Stomach smooth muscle (tissue), 2 donors: ENCODE measurements around the gene DDX51.

Experiments
- H3K27ac ChIP-seq: one replicate; pipeline ENCODE4 v1.7.0; 2013; ENCODE audit warnings: mild to moderate bottlenecking, low read length, inconsistent platforms
- H3K27me3 ChIP-seq, 2 donors: one replicate each; pipeline ENCODE4 v1.7.0; 2013; ENCODE audit warnings: low read length in 2 of 2; ENCODE audit not compliant: insufficient read depth in 2 of 2, control insufficient read depth in 1 of 2
- H3K36me3 ChIP-seq, 2 donors: one replicate each; pipeline ENCODE4 v1.7.0; 2013; ENCODE audit warnings: low read length in 2 of 2; ENCODE audit not compliant: control insufficient read depth in 2 of 2, insufficient read depth in 2 of 2
- H3K4me1 ChIP-seq: one replicate; pipeline ENCODE4 v1.7.0; 2013; ENCODE audit warnings: low read length; ENCODE audit not compliant: control insufficient read depth, insufficient read depth
- H3K4me3 ChIP-seq, 2 donors: one replicate each; pipeline ENCODE4 v1.7.0; 2013; ENCODE audit warnings: low read length in 2 of 2
- H3K9ac ChIP-seq, 2 donors: one replicate each; pipeline ENCODE4 v1.7.0; 2013; ENCODE audit warnings: low read length in 2 of 2, mild to moderate bottlenecking in 1 of 2
- H3K9me3 ChIP-seq, 2 donors: one replicate each; pipeline ENCODE4 v1.7.0; 2013; ENCODE audit warnings: low read length in 2 of 2; ENCODE audit not compliant: control insufficient read depth in 2 of 2
- donor health status: healthy.
- donor health status: Pancreatic carcinoma.

Gene DDX51

DNA sequence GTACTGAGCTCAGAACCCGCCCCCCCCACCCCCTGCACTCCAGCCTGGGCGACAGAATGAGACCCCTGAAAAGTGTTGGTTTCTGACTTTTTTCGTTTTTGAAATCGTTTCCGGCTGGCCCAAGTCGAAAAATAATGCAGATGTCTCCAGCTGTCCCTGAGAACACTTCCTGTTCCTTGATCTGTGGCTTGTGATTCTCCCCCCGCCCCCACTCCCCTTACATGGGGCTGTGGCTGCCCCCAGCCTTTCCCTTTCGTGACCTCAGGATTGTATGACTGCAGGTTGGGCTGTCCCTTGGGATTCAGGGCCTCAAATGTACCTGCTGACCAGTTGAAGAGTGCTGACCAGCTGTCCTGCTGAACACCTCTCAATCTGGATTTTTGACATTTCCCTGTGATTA lies 34.2 kb upstream of the DDX51 start:
- Histone ChIP-seq H3K27ac (no peak overlapping the region), H3K36me3 (no peaks in the 10 kb centered on the region), H3K4me1 (peaks cover 5% of the 10 kb centered on the region), H3K27me3 (peaks cover 22 to 25% of the 10 kb centered on the region in 2 donors), H3K4me3 (no peak overlapping the region), H3K9me3 (no peaks in the 10 kb centered on the region), H3K9ac (no peak overlapping the region)

DNA sequence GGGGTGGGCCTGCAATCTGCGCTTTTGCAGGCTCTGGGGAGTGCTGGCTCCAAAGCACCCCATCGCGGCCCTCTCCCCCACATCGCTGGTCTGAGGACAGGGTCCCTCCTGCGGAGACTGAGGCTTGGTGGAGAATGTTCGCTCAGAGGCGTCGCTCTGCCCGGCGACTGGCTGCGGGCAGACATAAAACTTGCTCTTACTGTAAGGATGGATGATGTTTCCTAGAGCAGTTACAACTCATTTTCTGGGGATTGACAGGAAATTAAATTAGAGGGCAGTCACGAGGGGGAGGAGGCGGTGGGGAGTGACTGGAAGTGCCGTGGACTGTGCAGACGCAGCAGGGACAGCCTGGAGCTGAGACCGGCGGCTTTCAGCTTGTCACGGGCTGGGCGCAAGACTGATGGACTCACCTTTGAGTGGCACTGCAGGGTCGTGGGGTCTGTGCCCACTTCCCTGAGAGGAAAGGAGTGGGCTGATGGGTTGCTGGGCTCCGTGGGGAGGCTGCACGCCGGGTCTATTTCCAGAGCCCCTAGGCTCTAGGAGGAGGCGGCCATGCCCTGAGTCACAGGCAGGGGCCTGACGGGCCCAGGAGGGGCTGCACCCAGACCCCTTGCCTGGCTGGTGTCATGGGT lies 32.9 kb upstream of the DDX51 start:
- no peaks in the 10 kb centered on the region for H3K36me3 ChIP-seq
- H3K27me3 ChIP-seq = peaks cover 24 to 33% of the 10 kb centered on the region in 2 donors
- H3K4me3 ChIP-seq = no peak overlapping the region
- H3K4me1 ChIP-seq = peaks cover 5% of the 10 kb centered on the region
- no peak overlapping the region for H3K9ac ChIP-seq
- H3K9me3 ChIP-seq = no peaks in the 10 kb centered on the region
- H3K27ac ChIP-seq = no peak overlapping the region

DNA sequence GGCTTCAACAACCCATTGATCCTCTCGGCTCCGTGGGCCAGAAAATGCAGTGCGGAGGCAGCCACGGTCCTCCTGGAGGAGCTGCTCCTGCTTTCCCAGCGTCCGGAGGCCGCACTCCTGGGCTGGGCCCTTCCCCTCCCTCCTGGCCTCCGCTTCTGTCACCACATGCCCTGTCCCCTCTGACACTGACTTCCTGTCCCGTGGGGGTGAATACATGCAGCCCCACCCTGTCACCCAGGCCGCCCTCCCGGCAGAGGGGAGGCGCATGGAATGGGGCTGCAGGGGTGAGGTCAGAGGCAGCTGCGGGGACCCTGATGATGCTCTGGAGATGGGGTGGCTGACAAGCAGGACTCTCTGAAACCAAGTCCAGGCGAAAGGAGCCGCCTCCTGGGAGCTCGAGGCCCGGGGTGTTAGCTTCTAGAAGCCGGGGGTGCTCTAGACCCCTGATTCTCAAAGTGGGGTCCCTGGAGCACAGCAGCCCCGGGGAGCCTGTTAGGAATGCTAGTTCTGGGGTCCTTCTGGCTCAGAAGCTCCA lies 32.3 kb upstream of the DDX51 start:
- no peak overlapping the region for H3K27ac ChIP-seq
- no peak overlapping the region for H3K4me3 ChIP-seq
- no peak overlapping the region for H3K9ac ChIP-seq
- H3K4me1 ChIP-seq = peaks cover 5% of the 10 kb centered on the region
- H3K27me3 ChIP-seq = peaks cover 29 to 39% of the 10 kb centered on the region in 2 donors
- no peaks in the 10 kb centered on the region for H3K9me3 ChIP-seq
- no peaks in the 10 kb centered on the region for H3K36me3 ChIP-seq

DNA sequence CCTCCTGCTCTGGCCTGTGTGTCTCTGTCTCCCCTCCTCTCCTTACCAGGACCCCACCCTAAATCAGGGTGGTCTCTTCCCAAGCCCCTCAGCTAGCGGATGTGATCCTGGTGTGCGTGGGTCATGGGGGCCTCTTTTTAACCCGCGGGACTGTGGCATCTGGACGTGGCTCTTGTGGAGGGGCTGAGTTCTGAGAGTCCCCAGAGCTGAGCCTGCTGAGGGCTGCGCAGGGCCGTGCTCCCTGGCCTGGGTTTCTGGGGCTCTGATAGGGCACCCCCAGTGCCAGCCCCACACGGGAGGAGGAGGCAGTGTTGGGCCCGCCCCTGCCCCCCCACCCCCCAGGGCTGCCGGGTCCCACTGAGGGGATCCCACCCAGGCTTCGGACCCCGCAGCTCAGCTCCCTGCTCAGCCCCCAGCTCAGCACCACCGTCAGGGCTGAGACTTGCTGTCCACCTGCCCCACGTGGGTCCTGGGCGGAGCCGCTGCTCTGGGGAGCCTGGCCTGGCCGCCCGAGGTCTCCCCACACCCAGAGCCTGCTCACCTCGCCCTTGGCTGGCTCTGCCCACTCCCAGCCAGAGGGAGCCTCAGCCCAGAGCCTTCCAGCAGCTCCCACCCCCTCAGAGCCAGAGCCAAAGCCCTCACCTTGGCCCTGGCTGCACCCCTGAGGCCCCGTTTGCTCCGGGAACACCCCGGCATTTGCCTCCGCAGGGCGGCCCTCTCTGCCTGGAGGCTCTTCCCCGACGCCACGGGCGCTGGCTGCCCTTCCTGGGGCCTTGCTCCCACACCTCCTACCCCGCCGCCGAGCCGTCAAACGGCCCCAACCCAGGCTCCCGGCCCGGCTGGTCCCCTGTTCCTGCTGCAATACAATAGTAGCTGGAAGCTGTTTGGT lies 31.6 kb upstream of the DDX51 start:
- Histone ChIP-seq H3K4me1 (peaks cover 5% of the 10 kb centered on the region), H3K4me3 (no peak overlapping the region), H3K9me3 (no peaks in the 10 kb centered on the region), H3K36me3 (no peaks in the 10 kb centered on the region), H3K27ac (no peak overlapping the region), H3K9ac (no peak overlapping the region), H3K27me3 (peaks cover 31 to 46% of the 10 kb centered on the region in 2 donors)

DNA sequence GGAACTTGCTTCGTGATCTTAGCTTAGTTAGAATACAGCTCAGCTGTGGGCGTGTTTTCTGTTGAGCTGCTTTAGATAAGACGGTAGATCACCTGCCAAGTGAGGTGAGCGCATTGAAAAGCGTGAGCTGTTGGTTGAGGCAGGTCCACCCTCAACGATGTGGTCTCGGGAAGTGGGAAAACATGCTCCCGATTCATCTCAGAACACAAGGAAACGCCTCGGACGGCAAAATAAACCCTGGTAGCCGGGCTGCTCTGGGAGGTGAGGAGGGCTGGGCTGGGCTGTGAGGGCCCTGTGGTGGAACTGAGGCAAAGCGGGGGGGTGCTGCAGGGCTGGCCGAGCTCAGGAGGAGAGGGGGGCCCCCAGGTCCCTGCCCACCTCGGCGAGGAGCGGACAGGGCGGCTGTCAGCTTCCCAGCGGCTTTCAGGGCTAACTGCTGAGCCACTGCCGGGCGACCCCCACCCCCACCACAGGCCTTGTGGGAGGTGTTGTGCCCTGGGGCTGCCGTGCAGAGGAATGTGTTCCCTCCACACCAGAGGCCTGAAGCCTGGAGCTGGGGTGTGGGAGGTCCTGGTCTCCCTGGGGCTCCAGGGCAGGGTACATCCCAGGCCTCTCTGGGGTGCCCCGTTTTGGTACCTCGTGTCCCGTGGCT lies 30.8 kb upstream of the DDX51 start:
- H3K27ac ChIP-seq = no peak overlapping the region
- no peak overlapping the region for H3K4me3 ChIP-seq
- H3K4me1 ChIP-seq = peaks cover 8% of the 10 kb centered on the region
- no peak overlapping the region for H3K9ac ChIP-seq
- peaks cover 38 to 53% of the 10 kb centered on the region in 2 donors for H3K27me3 ChIP-seq
- H3K36me3 ChIP-seq = no peaks in the 10 kb centered on the region
- no peaks in the 10 kb centered on the region for H3K9me3 ChIP-seq

DNA sequence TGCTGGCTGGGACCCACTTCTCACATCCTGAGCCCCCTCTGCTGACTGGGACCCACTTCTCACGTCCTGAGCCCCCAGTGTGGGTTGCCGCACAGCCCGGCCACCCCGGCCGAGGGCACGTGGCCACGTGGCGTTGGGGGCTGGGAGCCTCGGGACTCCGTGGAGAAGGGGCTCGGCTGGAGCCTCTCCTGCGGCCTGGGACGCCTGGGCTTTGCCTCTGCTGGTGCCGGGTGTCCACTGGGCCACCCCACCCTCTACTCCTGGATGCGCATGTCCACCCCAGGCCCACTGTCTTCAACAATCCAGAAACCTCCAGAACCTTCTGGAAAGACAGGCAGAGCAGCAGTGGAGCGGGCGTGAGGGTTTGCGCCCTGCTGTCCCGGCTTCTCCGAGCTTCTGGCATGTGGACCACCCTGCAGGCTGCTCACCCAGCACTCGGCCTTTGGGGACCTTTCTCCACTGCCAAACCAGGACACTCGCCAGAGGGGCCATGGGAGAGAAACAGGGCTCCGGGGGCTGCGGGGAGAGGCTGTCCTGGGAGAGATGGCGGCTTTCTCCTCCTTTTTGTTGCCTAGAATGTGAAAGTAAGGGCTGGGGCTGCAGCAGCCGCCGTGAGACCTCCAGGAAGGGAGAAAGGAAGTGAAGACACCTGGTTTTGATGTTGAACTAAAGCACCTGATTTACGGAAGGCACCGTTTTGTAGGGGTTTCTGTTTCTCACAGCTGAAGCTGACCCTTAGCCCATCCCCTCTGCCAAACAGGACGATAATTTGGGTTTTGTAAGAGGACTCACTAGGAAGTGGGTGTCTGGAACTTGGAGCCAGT lies 30.1 kb upstream of the DDX51 start:
- Histone ChIP-seq H3K27ac (no peak overlapping the region), H3K9ac (no peak overlapping the region), H3K27me3 (peaks cover 39 to 54% of the 10 kb centered on the region in 2 donors), H3K4me3 (no peak overlapping the region), H3K9me3 (no peaks in the 10 kb centered on the region), H3K4me1 (peaks cover 8% of the 10 kb centered on the region), H3K36me3 (no peaks in the 10 kb centered on the region)

DNA sequence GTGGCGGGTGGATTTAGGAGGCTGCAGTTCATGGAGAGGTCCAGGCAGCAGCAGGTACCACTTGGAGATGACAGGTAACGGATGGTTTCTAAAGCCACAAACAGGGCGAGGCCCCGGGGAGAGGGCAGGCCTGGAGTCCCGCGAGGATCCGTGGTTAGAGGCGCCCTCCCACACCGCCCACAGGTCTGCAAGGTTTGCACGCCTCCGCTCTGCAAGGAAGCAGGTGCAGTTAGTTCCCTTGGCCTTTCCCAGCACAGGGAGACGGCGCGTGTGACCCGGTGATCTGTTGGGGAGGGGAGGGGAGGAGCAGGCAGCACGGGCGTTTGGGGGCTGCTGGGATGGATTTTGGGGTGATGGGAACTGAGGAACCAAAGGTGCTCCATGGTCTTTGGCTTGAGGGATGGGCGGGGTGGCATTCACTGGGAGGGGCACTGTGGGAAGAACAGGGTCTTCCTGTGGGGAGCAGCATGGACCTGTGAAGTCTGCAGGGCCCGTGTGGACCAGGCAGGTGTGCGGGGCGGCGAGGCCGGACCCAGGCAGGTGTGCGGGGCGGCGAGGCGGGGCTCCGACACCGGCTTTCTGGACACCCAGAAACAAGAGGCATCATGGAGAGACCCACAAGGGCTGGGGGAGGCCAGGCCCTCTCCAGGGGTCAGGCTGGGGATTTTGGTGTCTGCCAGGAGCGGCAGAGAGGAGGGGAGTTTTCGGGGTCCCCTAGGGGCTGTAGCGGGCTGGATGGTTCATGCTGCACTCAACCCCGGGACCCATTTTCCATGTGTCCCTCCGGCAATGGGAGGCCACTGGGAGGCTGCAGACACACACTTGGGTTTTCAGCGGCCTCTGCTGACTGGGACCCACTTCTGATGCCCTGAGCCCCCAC lies 29.3 kb upstream of the DDX51 start:
- H3K27me3 ChIP-seq = peaks cover 31 to 52% of the 10 kb centered on the region in 2 donors
- no peaks in the 10 kb centered on the region for H3K36me3 ChIP-seq
- no peak overlapping the region for H3K4me3 ChIP-seq
- no peaks in the 10 kb centered on the region for H3K9me3 ChIP-seq
- no peak overlapping the region for H3K27ac ChIP-seq
- H3K9ac ChIP-seq = no peak overlapping the region
- H3K4me1 ChIP-seq = peaks cover 3% of the 10 kb centered on the region

DNA sequence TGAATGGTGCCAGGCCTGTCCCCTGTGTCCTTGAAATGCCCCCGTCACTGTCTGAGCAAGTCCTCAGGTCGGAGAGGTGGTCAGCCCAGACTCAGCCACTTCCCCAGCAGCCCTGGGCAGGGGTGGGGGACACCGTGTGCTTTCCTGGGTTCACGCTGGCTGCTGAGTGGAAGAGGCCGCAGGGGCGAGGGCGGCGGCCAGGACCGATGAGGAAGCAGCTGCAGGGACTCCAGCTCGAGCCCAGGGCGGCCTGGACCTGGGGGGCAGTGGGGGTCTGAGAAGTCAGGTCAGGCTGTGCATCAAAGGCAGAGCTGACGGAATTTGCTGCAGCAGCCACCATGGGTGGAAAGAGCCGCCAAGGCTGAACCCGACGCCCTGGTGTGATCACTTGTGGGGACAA lies 28.5 kb upstream of the DDX51 start:
- Histone ChIP-seq H3K27me3 (peaks cover 31 to 56% of the 10 kb centered on the region in 2 donors), H3K36me3 (no peaks in the 10 kb centered on the region), H3K9ac (no peak overlapping the region), H3K27ac (no peak overlapping the region), H3K4me3 (no peak overlapping the region), H3K4me1 (peaks cover 3% of the 10 kb centered on the region), H3K9me3 (no peaks in the 10 kb centered on the region)

DNA sequence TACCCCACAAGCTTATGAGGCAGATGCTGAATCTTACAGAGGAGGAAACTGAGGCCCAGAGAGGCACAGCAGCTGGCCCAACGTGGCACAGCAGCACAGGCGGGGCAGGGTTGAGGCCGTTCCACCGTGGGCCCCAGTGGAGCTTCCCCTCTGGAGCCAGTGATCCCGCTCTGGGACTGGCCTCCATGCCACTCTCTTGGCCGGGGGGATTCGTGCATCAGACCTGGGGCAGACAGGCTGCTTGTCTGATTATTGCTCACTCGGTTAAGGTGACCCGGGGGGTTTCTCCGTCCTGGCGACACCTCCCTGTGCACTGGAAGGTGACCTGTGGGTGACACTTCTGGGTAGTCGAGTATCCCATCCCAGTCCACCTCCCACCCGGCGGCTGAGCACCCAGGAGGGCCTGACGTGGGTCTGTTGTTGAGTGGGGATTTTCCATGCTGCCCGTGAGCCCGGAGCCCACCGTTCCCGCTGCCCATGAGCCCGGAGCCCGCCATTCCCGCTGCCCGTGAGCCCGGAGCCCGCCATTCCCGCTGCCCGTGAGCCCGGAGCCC lies 27.9 kb upstream of the DDX51 start:
- Histone ChIP-seq H3K4me3 (no peak overlapping the region), H3K36me3 (no peaks in the 10 kb centered on the region), H3K27me3 (peaks cover 30 to 56% of the 10 kb centered on the region in 2 donors), H3K4me1 (peaks cover 3% of the 10 kb centered on the region), H3K9me3 (no peaks in the 10 kb centered on the region), H3K27ac (no peak overlapping the region), H3K9ac (no peak overlapping the region)
